Pulmonary artery endothelial cell (primary cell): ENCODE data around the gene VSTM2B. TPM values are rescaled to one million over a fixed set of nuclear protein-coding genes. Genes with fewer than 3 reads are reported as not detected.

Experiments
- DNase-seq: peaks from one replicate; pipeline ENCODE4 v3.0.0-alpha.2; 2011; ENCODE audit warnings: low read depth, low spot score
- total RNA-seq: library from RNA; depleted of rRNA; stranded (reverse); fragments of >200 nt; gene quantifications from 2 replicates; pipeline ENCODE4 v1.2.3, GENCODE V29; 2014

VSTM2B gene
- total RNA-seq, 1 donor from 2014 or later = not detected

DNA sequence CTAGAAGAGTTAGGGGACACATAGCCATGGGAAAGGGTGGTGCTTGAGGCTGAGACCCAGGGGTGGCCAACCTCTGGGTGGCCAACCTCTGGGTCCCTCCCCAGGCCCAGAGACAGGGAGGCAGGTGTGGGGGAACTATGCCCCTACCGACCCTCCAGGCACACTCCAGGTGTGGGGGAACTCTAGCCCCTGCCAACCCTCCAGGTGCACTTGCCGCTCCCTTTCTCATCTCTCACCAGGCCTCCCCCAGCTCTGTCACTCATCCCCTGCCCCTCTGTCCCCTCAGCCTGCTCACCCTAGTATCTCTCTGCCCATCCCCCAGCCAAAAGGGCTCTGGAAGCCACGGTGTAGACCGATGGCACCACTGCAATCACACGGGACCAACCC is 10.6 kb upstream of the VSTM2B start:
- no peak for DNase-seq

DNA sequence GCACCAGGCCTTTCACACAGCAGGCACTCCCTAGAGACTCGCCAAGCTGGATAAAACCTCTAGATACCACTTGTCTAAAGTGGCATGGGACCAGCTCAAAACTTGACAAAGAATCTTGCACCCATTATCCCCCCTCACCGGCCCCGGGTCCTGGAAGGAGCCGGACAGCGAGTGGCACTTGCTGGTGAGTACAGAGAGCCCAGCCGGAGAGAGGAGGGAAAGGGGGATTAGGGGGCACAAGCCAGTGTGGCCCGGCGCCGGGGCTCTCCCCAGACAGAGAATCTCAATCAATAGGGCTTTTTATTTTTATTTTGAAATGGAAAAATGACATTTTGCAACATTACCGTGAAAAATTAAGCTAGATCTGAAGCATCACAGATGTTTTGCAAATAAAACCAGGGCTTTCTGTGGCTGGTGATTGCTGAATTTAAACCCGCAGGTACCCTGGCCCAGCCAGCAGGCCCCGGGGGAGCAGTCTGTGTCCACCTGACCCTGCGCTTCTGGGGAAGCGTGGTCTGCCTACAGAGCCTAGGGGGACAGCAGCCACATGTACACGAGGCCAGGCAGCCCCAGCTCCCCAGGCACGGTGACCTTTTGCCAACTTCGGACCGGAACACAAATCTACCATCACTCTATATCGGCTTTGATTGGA is 10.0 kb upstream of the VSTM2B start:
- no peak for DNase-seq

DNA sequence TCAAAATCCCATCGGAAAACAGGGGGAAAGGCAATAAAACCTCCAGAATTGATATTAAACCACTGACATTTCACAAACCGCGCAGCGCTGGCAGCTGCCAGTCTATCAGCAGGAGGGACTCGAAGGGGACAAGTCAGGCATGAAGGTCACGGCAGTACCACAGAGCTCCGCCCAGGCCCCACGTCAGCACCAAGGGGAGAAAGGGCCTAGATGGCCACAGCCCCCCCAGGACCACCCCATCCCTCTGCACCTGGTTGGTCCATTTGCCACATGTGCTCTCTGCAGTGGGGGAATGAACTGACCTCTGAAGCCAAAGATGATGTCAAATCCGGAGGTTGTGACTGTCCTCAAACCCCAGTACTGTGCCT is 9.5 kb upstream of the VSTM2B start:
- no peak for DNase-seq

DNA sequence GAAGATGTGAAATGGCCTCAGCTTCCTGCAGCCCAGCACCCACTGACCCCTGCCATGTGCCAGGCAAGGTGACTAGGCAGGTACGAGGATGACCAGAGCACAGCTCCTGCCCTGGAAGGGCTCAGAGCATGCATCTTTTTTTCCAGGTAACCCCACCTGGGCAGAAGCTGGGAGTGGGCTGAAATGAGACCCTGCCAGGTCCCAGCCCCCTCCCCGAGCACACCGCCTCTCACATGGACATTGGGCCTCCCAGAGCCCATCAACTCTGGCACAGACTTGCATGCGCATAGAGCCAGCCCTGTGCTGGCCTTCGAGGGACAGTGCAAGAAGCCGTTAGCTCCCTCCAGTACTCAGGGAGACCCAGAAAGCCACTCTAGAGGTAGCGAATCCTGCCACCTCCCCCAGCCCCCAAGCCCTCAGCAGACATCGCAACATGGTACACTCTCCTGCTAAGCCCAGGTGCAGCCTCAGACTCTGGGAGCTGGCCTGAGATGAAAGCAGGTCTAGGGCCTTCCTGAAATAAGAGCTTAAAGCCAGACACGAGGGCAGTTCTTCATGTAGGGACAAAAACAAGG is 8.9 kb upstream of the VSTM2B start:
- no peak for DNase-seq

DNA sequence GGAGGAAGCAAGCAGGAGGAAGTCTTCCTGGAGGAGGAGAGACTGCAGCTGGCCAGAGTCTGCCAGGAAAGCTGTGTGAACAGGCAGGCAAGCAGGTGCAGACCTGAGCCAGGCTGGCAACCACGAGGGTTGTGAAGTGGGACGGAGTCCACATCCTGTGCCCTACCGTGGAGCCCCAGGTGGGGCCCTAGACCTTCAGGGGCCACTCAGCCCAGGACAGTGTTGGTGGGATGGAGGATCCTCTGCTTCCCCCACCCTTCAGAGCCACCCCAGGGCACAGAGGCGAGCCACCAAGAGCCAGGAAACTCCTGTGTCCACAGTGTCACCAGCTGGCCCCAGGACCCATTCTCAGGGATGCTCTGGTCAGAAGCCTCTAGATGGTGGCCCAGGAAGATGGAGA is 8.4 kb upstream of the VSTM2B start:
- no peak for DNase-seq

DNA sequence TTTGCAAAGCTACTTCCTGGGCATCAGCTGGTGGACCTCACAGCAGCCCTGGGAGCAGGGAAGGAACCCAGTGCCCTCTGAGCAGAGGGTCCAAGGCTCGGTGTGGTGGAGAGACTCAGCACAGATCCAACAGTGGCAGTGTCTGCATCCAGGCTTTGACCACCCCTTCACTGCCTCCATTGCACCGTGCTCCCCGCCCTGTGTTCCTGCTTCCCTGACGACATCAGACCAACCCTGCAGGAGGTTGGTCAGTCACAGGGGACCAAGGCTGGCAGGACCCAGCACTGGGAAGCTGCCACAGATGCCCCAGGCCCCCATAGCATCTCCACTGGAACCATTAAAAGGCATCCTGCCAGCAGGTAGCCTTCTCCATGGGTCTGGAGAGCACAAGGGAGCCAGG is 7.8 kb upstream of the VSTM2B start:
- DNase-seq = no peak

DNA sequence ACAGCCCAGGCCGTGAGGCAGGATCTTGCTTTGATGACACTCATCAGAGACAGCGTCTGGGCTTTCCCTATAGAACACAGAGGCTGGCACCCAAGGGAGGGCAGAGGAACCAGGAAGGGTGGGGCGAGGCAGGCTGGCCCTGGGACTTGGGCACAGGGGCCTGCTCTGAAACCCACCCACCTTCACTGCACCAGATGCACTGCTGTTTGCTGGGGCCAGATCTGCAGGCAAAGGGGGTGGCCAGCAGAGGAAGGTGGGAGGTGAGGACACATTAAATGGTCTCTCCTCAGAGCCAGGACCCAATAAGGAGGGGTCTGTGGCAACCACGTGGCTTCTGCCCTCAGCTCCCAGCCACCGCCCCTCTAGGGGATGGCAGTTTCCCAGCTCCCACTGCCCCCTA is 6.6 kb upstream of the VSTM2B start:
- DNase-seq = no peak

DNA sequence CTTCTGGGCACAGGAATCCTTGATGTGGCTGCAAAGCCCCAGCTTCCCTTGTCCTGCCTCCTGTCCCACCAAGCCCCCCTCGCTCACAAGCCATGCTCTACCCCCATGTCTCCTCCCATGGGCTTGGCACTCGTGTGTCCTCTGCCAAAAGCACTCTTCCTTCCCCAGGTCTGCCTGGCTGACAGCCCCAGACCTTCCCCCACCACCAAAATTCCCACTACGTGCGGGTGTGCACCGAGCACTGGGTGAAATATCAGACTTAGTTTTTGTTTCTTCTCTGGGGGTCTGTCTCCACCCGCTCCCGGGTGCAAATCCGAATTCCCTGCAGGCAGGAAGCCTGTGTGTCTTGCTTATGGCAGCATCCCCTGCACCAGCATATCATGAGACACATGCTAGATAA is 5.9 kb upstream of the VSTM2B start:
- no peak for DNase-seq

DNA sequence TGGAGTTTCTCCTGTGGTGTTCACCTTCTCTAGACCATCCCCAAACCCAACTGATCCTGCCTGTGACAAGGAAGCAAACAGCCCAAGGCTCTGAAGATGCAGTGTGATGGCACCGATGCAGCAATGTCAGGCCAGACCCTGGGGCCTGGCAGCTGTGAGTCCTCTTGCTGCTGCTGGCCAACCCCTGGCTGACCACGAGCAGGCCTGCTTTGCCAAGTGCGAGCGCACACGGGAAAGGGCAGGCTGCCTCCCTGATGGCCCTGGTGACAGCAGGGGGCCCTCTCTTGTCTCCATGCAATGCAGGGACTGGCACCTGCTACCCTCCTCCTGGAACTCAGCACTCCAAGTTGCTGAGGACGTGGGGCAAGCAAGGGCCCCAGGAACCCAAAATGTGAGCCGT is 5.4 kb upstream of the VSTM2B start:
- DNase-seq = no peak

DNA sequence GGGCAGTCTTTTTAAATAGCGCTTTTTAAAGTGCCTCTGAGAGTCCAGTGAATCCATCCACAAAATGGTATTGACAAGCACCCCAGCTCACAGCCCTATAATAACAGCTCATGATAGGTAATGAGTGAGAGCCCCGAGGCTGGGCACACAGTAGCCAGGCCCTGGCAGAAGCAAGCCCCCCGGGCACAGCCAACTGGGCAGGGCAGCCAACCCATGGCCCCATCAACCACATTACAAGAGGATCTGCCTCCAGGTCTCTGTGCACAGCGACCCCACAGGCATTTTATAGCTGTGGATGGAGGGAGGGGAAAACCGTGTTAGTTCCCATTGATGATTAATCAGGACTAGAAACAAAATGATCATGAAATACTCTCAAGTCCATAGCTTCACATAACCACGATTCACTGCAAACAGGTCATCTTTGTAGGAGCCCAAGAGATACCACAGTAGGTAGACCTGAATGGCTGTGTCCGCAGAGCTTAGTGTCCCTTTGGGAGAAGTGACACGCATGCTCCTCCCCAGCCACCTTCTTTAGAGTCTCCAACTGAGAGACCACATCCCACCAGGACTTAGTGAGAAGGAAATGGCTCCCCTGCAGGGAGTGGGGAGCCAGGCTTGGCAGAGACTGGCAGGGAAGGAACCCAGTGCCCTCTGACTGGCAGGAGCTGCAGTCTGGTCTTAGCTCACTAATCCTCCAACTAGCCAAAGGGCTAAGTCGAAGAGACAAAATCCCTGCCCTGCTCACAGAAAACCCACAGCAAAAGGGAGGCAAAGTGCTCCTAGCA is 4.3 kb upstream of the VSTM2B start:
- DNase-seq = no peak

DNA sequence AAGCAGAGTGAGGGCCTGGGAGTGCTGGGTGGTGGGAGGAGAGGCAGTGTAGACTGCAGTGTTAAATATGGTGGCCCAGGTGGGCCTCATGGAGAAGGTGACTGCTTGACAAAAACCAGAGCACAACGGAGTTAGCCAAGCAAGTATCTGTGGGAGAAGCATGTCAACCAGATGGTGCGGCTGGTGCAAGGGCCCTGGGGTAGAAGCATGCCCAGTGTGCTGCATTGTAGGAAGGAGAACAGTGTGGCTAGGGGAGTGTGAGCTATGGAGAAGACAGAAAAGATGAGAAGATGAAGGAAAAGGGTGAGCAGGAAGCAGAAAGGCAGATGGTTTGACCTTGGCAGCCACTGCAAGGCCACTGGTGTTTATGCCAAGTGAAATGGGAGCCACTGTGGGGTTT is 2.2 kb upstream of the VSTM2B start:
- DNase-seq = no peak

DNA sequence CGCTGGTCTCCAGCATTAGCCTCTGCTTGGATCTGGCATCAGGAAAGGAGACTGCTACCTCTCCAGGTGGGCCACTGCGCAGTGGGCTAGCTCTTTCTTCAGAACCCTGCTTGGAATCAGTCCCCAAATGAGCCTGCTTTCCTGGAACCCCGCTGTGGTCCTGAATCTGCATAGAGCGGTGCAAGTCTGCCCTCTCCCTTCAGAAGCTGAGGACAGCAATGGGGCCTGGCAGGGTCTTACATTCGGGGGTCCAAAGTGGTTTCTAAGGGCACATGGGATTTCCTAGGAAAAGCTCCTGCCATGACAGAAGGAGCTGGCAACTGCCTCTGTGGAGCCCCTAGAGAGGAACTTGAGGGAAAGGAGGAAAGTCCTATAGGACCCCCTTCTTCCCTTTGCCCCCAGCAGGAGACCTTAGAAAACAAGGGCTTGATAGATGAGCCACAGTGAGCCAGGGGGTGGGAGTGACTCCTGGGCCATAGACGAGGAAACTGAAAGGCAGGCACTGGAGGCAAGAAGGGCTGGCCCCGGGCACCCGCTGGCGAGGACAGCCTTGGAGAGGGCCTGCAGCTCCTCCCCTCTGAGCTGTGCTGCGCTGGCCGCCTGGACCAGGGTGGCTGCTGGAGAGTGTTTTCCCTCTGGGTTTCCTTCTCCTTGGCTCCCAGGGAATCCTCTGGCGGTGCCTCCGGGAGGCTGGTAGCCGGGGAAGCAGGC is 1.4 kb upstream of the VSTM2B start:
- DNase-seq = no peak

DNA sequence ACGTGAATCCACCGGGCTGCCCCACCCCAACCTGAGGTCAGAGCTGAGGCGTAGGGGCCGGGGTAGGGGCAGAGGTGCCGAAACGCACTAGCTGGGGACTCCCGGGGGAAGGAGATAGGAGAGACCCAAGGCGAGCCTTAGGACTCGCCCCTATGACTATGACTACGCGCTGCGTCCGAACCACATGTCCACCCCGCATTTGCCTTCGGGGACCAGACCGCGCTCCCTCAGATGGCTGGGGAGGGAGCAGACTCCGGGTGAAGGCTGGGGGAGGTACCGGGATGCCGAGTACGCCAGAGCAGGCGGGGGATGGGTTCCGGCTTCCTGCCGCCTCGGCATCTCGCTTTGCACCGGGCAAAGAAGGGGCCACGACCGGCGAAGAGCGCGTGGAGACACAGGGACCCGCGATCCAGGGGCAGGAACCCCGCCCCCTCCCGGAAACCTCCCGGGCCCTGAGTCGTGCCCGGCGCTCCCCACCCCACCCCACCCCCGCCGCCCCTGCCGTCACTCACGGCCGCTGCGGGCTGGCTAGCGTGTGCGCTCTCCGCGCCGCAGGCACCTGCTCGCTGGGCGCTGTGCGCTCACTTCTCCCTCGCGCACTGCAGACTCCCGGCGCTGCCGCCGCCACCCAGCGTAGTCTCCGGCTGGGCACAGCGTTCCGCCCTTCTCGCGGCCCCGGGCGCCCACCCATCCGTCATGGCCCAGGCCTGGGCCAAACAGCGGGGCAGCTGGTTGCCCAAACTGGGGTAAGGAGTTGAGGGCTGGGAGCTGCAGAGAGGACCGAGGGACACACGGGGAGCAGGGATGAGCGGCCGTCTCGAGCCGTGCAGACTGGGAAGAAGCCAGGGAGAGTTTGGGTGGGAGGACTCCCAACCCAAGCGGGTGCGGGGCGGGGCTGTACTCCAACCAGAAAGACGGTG is 622 bp upstream of the VSTM2B start:
- no peak for DNase-seq

DNA sequence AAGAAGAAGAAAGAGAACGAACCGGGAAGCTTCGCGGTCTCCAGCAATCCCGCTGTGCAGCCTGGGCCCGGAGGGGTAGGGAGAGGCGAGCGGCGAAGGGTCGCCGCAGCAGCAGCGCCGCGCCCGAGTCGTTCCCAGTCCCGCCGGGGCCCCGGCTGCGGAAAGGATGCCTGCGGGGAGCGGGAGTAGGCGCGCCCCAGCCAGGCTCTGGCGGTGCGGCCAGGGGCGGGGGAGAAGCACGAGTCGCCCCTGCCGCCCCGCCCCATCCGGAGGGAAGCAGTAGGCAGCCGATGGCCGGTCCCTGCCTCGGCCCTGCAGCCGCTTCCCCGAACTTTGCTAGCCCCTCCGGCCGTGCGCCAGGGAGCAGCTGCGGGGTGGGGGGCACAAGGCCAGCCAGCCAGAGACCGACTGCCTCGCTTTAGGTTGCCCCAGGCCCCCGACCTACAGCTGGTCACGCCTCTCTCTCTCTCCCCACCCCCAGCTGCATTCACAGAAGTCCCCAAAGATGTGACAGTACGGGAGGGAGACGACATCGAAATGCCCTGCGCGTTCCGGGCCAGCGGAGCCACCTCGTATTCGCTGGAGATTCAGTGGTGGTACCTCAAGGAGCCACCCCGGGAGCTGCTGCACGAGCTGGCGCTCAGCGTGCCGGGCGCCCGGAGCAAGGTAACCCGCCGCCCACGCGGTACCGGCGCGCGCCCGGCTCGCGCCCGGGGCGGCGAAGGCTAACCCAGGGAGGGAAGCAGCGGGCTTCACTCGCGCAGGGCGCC is 1.1 kb downstream of the VSTM2B start:
- DNase-seq = no peak

DNA sequence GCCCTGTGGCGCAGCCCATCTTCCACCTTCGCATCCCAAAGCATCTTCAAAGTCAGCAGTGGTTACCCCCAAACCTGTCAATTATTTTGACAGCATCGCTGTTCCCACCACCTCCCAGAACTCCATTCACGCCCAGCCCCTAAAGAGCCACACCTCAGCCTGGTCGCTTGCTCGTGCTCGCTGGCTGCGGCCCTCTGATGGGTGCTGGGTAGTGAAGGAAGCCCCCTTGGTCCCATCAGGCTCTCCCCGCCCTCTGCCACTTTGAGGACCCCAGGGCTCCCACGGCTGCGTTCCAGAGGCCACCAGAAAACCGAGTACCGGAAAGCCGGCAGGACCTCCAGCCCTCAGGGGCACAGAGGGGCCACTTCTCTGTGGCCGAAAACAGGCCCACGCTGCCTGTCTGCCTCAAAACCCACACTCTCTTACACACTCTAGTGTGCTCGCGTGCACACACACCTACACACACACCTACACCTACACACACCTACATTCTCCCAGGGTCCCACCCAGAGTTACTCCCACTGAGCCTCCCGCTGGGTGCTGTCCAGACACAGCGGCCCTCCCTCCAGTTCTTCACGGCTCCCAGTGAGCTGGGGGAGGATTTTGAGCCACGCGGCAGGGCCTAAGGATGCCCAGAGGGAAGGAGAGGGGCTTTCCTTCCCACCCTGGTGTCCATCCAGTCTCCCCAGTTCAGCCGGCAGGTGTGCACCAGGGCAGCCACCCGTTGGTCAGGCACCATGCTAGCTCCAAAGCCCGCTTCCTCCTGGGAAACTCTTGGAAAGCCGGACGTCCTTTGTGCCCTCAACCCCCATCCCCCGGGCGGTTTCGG is 1.9 kb downstream of the VSTM2B start:
- no peak for DNase-seq

DNA sequence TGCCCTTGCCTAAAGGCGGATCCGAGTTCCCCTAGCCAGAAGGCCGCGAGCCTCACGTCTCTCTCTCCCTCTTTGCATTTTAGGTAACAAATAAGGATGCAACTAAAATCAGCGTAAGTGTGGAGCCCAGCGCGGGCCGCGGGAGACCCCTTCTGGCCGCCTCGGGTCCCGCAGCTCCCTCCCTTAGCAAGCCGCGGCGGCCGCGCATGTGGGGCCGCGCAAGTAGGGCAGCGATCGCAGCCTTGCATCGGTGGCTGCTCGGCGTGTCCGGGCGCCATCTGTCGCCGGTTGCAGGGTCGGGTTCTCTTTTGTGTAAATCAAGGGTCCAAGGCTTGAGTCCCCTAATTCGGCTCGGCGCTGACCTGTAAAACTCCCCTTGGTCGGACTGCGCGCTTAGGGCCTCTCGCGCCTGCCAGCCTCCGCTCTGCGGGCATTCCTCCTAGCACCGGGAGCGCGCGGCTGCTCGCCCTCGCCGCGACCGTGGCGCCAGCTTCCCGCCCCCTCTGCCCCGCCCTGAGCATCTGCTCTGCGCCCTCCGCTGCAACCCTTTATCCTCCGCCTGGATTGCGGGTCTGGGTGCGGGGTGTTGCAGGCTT is 2.7 kb downstream of the VSTM2B start:
- peak; percentile 5 for DNase-seq

DNA sequence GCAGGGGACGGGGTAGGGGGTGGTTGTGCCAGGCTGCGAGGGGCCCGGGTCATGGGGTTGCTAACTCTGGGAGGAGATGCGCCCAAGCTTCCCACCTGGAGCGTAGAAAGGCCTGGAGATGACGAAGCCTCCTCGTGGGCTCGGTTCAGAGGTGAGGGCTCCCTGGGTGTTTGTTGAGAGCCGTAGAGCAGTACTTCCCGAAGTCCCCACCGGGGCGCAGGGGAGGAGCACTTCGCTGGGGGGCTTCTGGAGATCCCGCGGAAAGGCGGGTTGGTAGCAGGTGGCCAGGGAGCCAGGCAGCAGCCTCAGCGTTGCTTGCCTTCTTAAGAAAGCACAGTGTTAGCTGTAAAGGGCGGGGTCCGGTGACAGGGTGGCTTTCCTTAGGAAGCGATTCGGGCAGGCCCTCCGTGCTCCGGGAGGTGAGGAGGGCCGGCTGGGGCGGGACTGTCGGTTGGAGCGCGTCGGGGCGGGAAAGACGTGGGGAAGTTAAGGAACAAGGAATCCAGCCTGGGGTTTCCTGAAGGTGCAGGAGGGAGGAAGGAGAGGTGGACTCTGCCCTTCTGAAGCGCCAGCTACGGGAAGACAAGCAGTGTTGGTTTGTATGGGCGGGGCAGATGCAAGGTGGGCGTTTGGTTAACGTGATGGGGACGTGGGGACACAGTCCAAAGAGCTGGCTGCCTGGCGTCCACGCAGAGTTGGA is 3.3 kb downstream of the VSTM2B start:
- no peak for DNase-seq

DNA sequence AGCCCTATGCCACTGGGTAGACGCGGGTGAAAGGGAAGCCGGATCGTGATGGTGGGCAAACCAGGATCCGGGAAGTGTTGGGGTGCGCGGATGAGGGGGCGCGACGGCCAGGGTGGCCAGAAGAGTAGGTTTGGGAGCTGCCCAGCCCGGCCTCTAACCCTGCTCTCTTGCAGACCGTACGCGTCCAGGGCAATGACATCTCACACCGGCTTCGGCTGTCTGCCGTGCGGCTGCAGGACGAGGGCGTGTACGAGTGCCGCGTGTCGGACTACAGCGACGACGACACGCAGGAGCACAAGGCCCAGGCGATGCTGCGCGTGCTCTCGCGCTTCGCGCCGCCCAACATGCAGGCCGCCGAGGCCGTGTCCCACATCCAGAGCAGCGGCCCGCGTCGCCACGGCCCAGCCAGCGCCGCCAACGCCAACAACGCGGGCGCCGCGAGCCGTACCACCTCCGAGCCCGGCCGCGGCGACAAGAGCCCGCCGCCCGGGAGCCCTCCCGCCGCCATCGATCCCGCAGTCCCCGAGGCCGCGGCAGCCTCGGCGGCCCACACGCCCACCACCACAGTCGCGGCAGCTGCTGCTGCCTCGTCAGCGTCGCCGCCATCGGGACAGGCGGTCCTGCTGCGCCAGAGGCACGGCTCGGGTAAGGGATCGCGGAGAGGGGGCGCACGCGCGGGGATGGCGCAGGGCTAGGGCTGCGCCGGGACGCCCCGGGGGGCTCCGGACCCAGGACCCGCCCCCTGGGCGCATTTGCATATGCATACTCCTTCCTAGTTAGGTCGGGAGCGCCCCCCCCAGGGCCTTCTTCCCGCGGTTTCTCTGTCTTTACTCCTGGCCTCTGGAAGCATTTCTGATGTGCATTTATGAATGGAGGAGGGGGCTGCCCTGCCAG is 4.1 kb downstream of the VSTM2B start:
- no peak for DNase-seq
